Coronary artery (tissue), 2 donors: Measurements from ENCODE around the gene SLC6A18.

Source experiments
- DNase-seq: peaks from one replicate; pipeline ENCODE4 v3.0.0-alpha.2; 2017; ENCODE audit warnings: low spot score
- H3K27ac ChIP-seq, 2 donors: fragments of 200-600 bp; sonication (generic); one replicate each; pipeline ENCODE4 v1.5.1; 2016 to 2019
- H3K4me3 ChIP-seq: fragments of 200-600 bp; sonication (generic); 2 replicates; pipeline ENCODE4 v1.5.1; 2016; ENCODE audit warnings: mild to moderate bottlenecking, moderate library complexity
- TF ChIP-seq, protein P1 (sequence below): fragments of 200-600 bp; sonication (generic); IDR thresholded peaks from one replicate; pipeline ENCODE4 v1.5.1; 2019; ENCODE audit warnings: antibody characterized with exemption

Gene SLC6A18

DNA sequence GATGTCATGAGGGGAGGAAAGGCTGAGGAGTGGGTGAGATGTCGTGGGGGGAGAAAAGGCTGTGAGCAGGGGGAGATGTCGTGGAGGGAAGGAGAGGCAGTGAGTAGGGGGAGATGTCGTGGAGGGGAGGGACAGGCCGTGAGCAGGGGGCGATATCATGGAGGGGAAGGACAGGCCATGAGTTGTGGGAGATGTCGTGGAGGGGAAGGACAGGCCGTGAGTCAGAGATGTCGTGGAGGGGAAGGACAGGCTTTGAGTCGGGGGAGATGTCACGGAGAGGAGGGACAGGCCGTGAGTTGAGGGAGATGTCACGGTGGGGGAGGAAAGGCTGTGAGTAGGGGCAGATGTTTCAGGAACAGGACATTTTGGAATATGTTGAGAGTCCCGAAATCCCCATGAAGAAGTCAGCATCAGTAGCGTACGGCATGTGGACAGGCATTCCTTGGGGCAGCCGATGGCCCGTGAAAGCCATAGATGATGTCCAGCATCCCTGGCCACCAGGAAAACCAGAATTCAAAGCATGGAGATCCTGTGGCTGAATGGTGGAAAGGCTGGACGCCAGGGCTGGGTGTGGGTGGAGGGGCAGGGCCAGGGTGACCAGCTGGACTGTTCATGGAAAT is 32.1 kb upstream of the SLC6A18 start:
- no peak overlapping the region for H3K27ac ChIP-seq
- DNase-seq = no peak

DNA sequence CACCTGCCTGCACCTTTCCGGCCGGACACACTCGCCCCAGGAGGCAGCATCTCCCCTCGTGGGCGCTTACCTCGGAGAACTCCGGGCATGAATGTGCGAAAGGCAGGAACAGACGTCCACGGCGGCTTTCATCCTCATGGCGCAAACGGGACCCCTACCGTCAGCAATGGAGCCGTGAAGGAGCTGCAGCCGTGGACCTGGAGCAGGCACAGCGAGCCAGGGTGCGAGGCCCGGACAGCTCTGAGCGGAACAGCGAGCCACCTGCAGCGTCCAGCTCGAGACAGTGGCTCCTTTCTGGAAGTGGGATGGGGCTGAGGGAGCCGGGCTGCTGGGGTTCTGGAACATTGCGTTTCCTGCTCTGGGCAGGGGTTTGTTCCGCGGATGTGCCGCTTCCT is 31.6 kb upstream of the SLC6A18 start:
- no peak for DNase-seq
- H3K4me3 ChIP-seq = no peak overlapping the region
- no peak overlapping the region for H3K27ac ChIP-seq
- TF ChIP-seq, protein P1, sequence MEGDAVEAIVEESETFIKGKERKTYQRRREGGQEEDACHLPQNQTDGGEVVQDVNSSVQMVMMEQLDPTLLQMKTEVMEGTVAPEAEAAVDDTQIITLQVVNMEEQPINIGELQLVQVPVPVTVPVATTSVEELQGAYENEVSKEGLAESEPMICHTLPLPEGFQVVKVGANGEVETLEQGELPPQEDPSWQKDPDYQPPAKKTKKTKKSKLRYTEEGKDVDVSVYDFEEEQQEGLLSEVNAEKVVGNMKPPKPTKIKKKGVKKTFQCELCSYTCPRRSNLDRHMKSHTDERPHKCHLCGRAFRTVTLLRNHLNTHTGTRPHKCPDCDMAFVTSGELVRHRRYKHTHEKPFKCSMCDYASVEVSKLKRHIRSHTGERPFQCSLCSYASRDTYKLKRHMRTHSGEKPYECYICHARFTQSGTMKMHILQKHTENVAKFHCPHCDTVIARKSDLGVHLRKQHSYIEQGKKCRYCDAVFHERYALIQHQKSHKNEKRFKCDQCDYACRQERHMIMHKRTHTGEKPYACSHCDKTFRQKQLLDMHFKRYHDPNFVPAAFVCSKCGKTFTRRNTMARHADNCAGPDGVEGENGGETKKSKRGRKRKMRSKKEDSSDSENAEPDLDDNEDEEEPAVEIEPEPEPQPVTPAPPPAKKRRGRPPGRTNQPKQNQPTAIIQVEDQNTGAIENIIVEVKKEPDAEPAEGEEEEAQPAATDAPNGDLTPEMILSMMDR = no peak

More for the DNA sequence above, 32.1 kb upstream of the SLC6A18 start:
- H3K4me3 ChIP-seq = no peak overlapping the region
- TF ChIP-seq, protein P1 = no peak

DNA sequence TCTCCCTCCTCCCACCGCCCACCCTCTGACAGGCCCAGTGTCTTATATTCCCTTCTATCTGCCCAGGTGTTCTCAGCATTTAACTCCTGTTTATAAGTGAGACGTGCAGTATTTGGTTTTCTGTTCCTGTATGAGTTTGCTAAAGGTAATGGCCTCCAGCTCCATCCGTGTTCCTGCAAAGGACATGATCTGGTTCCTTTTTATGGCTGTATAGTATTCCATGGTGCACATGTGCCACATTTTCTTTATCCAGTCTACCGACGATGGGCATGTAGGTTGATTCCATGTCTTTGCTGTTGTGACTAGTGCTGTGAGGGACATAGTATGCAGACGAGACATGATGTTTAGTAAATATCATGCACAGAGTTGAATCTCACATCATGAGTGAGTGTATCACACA is 30.8 kb upstream of the SLC6A18 start:
- TF ChIP-seq, protein P1 = no peak
- no peak overlapping the region for H3K27ac ChIP-seq
- H3K4me3 ChIP-seq = no peak overlapping the region
- no peak for DNase-seq

DNA sequence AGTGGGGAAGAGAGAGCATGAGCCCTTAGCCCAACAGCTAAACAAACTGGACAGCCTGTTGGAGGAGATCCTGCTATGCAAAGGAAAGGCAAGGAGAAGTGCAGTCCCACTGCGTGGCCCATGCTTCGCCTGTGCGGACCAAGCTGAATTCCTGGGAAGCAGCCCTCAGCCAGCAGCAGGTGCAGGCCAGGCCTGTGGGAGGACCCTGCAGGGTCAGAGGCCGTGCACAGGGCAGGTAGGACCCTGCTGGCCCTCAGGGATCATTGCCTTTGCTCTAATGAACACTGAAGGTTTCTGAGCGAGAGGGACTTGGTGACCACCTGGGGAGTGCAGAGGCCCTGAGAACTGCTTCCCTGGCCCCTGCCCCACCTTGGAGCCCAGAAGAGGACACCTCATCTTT is 29.7 kb upstream of the SLC6A18 start:
- TF ChIP-seq, protein P1 = no peak
- DNase-seq = no peak
- no peak overlapping the region for H3K4me3 ChIP-seq
- H3K27ac ChIP-seq = no peak overlapping the region

DNA sequence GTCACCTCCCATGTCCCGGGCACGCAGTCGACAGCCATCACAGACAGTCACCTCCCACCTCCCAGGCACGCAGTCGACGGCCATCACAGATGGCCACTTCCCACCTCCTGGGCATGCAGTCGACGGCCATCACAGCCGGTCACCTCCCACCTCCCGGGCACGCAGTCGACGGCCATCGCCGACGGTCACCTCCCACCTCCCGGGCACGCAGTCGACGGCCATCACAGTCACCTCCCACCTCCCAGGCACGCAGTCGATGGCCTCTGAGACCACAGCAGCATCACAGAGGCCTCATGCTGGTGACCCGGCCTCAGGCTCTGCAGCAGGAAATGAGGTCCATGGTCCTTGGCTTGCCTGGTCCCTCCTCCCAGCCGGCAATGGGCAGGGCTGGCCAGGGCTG is 29.3 kb upstream of the SLC6A18 start:
- H3K27ac ChIP-seq = no peak overlapping the region
- no peak for DNase-seq
- TF ChIP-seq, protein P1 = no peak
- H3K4me3 ChIP-seq = no peak overlapping the region

DNA sequence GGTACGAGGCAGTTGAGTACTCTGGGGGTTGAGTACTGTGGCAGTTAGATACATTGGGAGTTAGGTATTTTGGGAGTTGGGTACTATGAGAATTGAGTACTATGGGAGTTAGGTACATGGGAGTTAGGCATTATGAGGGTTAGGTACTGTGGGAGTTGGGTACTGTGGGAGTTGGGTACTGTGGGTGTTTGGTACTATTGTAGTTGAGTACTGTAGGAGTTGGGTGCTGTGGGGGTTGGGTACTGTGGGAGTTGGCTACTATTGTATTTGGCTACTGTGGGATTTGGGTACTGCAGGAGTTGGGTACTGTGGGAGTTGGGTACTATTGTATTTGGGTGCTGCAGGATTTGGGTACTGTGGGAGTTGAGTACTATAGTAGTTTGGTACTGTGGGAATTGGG is 28.6 kb upstream of the SLC6A18 start:
- TF ChIP-seq, protein P1 = no peak
- DNase-seq = no peak
- Histone ChIP-seq H3K4me3 (no peak overlapping the region), H3K27ac (no peak overlapping the region)

DNA sequence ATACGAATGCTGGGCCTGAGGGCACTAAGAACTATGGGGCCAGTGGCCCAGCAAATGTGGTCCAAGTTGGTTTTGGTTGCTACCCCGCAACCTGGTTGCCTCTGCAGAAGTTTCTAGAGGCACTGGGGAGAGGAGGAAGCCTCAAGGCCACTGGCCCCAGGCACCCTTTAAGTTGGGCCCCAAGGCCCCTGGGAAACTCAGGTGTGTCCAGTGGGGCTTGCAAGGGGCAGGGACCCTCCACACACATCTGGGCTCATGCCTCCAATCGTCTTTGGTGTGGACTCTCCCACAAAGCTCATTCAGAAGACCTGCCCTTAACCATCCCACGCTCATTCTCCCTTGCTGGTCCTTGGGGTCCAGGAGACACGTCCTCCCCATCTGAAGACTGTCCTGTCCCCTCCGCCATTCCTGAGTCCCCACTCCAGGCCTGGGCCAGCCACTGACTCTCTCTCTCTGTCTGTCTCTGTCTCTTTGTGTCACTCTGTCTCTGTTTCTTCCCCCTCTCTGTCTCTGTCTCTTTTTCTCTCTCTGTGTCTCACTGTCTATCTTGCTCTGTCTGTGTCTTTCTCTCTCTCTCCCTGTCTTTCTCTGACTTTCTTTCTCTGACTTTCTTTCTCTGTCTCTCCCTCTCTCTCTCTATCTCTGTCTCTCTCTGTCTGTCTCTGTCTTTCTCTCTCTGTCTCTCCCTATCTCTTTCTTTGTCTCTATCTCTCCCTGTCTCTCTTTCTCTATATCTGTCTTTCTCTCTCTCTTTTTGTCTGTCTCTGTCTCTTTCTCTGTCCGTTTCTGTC is 27.1 kb upstream of the SLC6A18 start:
- no peak for DNase-seq
- TF ChIP-seq, protein P1 = no peak
- H3K27ac ChIP-seq = no peak overlapping the region
- H3K4me3 ChIP-seq = no peak overlapping the region
